ENCODE results near the gene RPL10.

RPL10 gene

GRCh38 chrX:154432210-154432609, 34.0 kb downstream of the RPL10 start:
- Histone ChIP-seq H3K36me3 (ENCODE audit: control insufficient read depth, insufficient read depth, low read length) (peaks cover 6% of the 10 kb centered on the region), H3K27me3 (replicated peaks; ENCODE audit: control insufficient read depth, insufficient read depth, low read length) (no peaks in the 10 kb centered on the region), H3K4me3 (replicated peaks; ENCODE audit: low read depth, low read length) (no peak overlapping the region)
- no peak for DNase-seq (ENCODE audit: extremely low read depth, insufficient read length)
- no peak for TF ChIP-seq CTCF (IDR thresholded peaks at IDR 0.05; ENCODE audit: insufficient read depth, low read length, poor library complexity, severe bottlenecking)

- no peaks in the 10 kb centered on the region for H3K27me3 ChIP-seq (replicated peaks; ENCODE audit: control insufficient read depth, insufficient read depth, low read length)
- no peak overlapping the region for H3K4me3 ChIP-seq (replicated peaks; ENCODE audit: low read depth, low read length)
- DNase-seq (ENCODE audit: extremely low read depth, insufficient read length) = no peak
- no peak for TF ChIP-seq CTCF (IDR thresholded peaks at IDR 0.05; ENCODE audit: insufficient read depth, low read length, poor library complexity, severe bottlenecking)
- peaks cover 6% of the 10 kb centered on the region for H3K36me3 ChIP-seq (ENCODE audit: control insufficient read depth, insufficient read depth, low read length)
These were observed 35.4 kb downstream of the RPL10 start for GRCh38 chrX:154433605-154434004.

GRCh38 chrX:154434394-154435168, 36.4 kb downstream of the RPL10 start:
- H3K4me3 ChIP-seq (replicated peaks; ENCODE audit: low read depth, low read length) = no peak overlapping the region
- no peaks in the 10 kb centered on the region for H3K27me3 ChIP-seq (replicated peaks; ENCODE audit: control insufficient read depth, insufficient read depth, low read length)
- peaks cover 6% of the 10 kb centered on the region for H3K36me3 ChIP-seq (ENCODE audit: control insufficient read depth, insufficient read depth, low read length)
- no peak for DNase-seq (ENCODE audit: extremely low read depth, insufficient read length)
- no peak for TF ChIP-seq CTCF (IDR thresholded peaks at IDR 0.05; ENCODE audit: insufficient read depth, low read length, poor library complexity, severe bottlenecking)

- no peak for TF ChIP-seq CTCF (IDR thresholded peaks at IDR 0.05; ENCODE audit: insufficient read depth, low read length, poor library complexity, severe bottlenecking)
- H3K27me3 ChIP-seq (replicated peaks; ENCODE audit: control insufficient read depth, insufficient read depth, low read length) = no peaks in the 10 kb centered on the region
These were observed 37.1 kb downstream of the RPL10 start for GRCh38 chrX:154435171-154435733.

GRCh38 chrX:154436374-154436982, 38.3 kb downstream of the RPL10 start:
- Histone ChIP-seq H3K27me3 (replicated peaks; ENCODE audit: control insufficient read depth, insufficient read depth, low read length) (no peaks in the 10 kb centered on the region), H3K36me3 (ENCODE audit: control insufficient read depth, insufficient read depth, low read length) (peaks cover 6% of the 10 kb centered on the region), H3K4me3 (replicated peaks; ENCODE audit: low read depth, low read length) (peak overlapping the region; percentile 81)
- no peak for TF ChIP-seq CTCF (IDR thresholded peaks at IDR 0.05; ENCODE audit: insufficient read depth, low read length, poor library complexity, severe bottlenecking)
- DNase-seq (ENCODE audit: extremely low read depth, insufficient read length) = peak; percentile 65

More at GRCh38 chrX:154435171-154435733, 37.1 kb downstream of the RPL10 start:
- no peak overlapping the region for H3K4me3 ChIP-seq (replicated peaks; ENCODE audit: low read depth, low read length)
- DNase-seq (ENCODE audit: extremely low read depth, insufficient read length) = no peak
- H3K36me3 ChIP-seq (ENCODE audit: control insufficient read depth, insufficient read depth, low read length) = peaks cover 6% of the 10 kb centered on the region
